ENCODE measurements around the gene HDAC9.

HDAC9 gene

GRCh38 chr7:18786196-18786727 is 290.7 kb downstream of the HDAC9 start:
- Histone ChIP-seq H3K4me1 (peaks cover 7% of the 10 kb centered on the region), H3K9me3 (no peaks in the 10 kb centered on the region), H3K27me3 (ENCODE audit: low read depth) (no peaks in the 10 kb centered on the region), H3K36me3 (replicated peaks) (no peaks in the 10 kb centered on the region), H3K4me3 (no peak overlapping the region)
- no peak for DNase-seq (ENCODE audit: low spot score in 2 of 2)
- in situ Hi-C loops (cut with MboI; ENCODE audit: low sequenced_read_pairs), result no loop called here

GRCh38 chr7:18786796-18787195 is 291.2 kb downstream of the HDAC9 start:
- Histone ChIP-seq H3K27me3 (ENCODE audit: low read depth) (no peaks in the 10 kb centered on the region), H3K36me3 (replicated peaks) (no peaks in the 10 kb centered on the region), H3K9me3 (no peaks in the 10 kb centered on the region), H3K4me1 (peaks cover 7% of the 10 kb centered on the region), H3K4me3 (no peak overlapping the region)
- in situ Hi-C loops (cut with MboI; ENCODE audit: low sequenced_read_pairs), result no loop called here
- DNase-seq (ENCODE audit: low spot score in 2 of 2), result no peak

- Histone ChIP-seq H3K36me3 (replicated peaks) (no peaks in the 10 kb centered on the region), H3K9me3 (no peaks in the 10 kb centered on the region), H3K4me1 (no peaks in the 10 kb centered on the region), H3K27me3 (ENCODE audit: low read depth) (no peaks in the 10 kb centered on the region), H3K4me3 (no peak overlapping the region)
- in situ Hi-C loops (cut with MboI; ENCODE audit: low sequenced_read_pairs), result no loop called here
- no peak for DNase-seq (ENCODE audit: low spot score in 2 of 2)
Measured at GRCh38 chr7:18788026-18788425, 292.5 kb downstream of the HDAC9 start.

- no peaks in the 10 kb centered on the region for H3K36me3 ChIP-seq (replicated peaks)
- H3K4me1 ChIP-seq, result no peaks in the 10 kb centered on the region; the same call in 1 of the 2 replicates
- no peak for DNase-seq (ENCODE audit: low spot score in 2 of 2)
- no peaks in the 10 kb centered on the region for H3K27me3 ChIP-seq (ENCODE audit: low read depth)
- H3K9me3 ChIP-seq, result no peaks in the 10 kb centered on the region
- H3K4me3 ChIP-seq, result no peak overlapping the region
- in situ Hi-C loops (cut with MboI; ENCODE audit: low sequenced_read_pairs), result no loop called here
Measured at GRCh38 chr7:18792871-18793595, 297.5 kb downstream of the HDAC9 start.

GRCh38 chr7:18796216-18796615 is 300.7 kb downstream of the HDAC9 start:
- in situ Hi-C loops (cut with MboI; ENCODE audit: low sequenced_read_pairs), result no loop called here
- H3K4me1 ChIP-seq, result peaks cover 6% of the 10 kb centered on the region
- H3K27me3 ChIP-seq (ENCODE audit: low read depth), result no peaks in the 10 kb centered on the region
- H3K9me3 ChIP-seq, result no peaks in the 10 kb centered on the region
- no peaks in the 10 kb centered on the region for H3K36me3 ChIP-seq (replicated peaks)
- H3K4me3 ChIP-seq, result no peak overlapping the region
- DNase-seq (ENCODE audit: low spot score in 2 of 2), result no peak

GRCh38 chr7:18798088-18798906 is 302.7 kb downstream of the HDAC9 start:
- peak in 1 of 2 experiments; percentile 42 for DNase-seq (ENCODE audit: low spot score in 2 of 2)
- in situ Hi-C loops (cut with MboI; ENCODE audit: low sequenced_read_pairs), result no loop called here
- Histone ChIP-seq H3K36me3 (replicated peaks) (no peaks in the 10 kb centered on the region), H3K27me3 (ENCODE audit: low read depth) (no peaks in the 10 kb centered on the region), H3K4me1 (peaks cover 6% of the 10 kb centered on the region), H3K9me3 (no peaks in the 10 kb centered on the region), H3K4me3 (no peak overlapping the region)

- Histone ChIP-seq H3K36me3 (replicated peaks) (no peaks in the 10 kb centered on the region), H3K27me3 (ENCODE audit: low read depth) (no peaks in the 10 kb centered on the region), H3K4me1 (peaks cover 11% of the 10 kb centered on the region), H3K4me3 (no peak overlapping the region), H3K9me3 (no peaks in the 10 kb centered on the region)
- in situ Hi-C loops (cut with MboI; ENCODE audit: low sequenced_read_pairs), result no loop called here
- DNase-seq (ENCODE audit: low spot score in 2 of 2), result no peak
Measured at GRCh38 chr7:18799899-18800298, 304.4 kb downstream of the HDAC9 start.

- Histone ChIP-seq H3K9me3 (no peaks in the 10 kb centered on the region), H3K36me3 (replicated peaks) (no peaks in the 10 kb centered on the region), H3K27me3 (ENCODE audit: low read depth) (no peaks in the 10 kb centered on the region), H3K4me1 (peaks cover 5% of the 10 kb centered on the region; the same call in 1 of the 2 replicates), H3K4me3 (no peak overlapping the region)
- in situ Hi-C loops (cut with MboI; ENCODE audit: low sequenced_read_pairs), result no loop called here
- DNase-seq (ENCODE audit: low spot score in 2 of 2), result no peak
Measured at GRCh38 chr7:18803923-18804322, 308.4 kb downstream of the HDAC9 start.

GRCh38 chr7:18806177-18806576 is 310.6 kb downstream of the HDAC9 start:
- Histone ChIP-seq H3K36me3 (replicated peaks) (no peaks in the 10 kb centered on the region), H3K27me3 (ENCODE audit: low read depth) (no peaks in the 10 kb centered on the region), H3K4me3 (no peak overlapping the region), H3K4me1 (peaks cover 5% of the 10 kb centered on the region; the same call in 1 of the 2 replicates), H3K9me3 (no peaks in the 10 kb centered on the region)
- DNase-seq (ENCODE audit: low spot score in 2 of 2), result no peak
- in situ Hi-C loops (cut with MboI; ENCODE audit: low sequenced_read_pairs), result no loop called here

GRCh38 chr7:18808026-18808425 is 312.5 kb downstream of the HDAC9 start:
- Histone ChIP-seq H3K9me3 (no peaks in the 10 kb centered on the region), H3K4me3 (no peak overlapping the region), H3K27me3 (ENCODE audit: low read depth) (no peaks in the 10 kb centered on the region), H3K36me3 (replicated peaks) (no peaks in the 10 kb centered on the region), H3K4me1 (peaks cover 5% of the 10 kb centered on the region; the same call in 1 of the 2 replicates)
- in situ Hi-C loops (cut with MboI; ENCODE audit: low sequenced_read_pairs), result no loop called here
- DNase-seq (ENCODE audit: low spot score in 2 of 2), result no peak

- Histone ChIP-seq H3K36me3 (replicated peaks) (no peaks in the 10 kb centered on the region), H3K9me3 (no peaks in the 10 kb centered on the region), H3K4me3 (no peak overlapping the region), H3K27me3 (ENCODE audit: low read depth) (no peaks in the 10 kb centered on the region), H3K4me1 (peaks cover 4% of the 10 kb centered on the region)
- DNase-seq (ENCODE audit: low spot score in 2 of 2), result peak in 1 of 2 experiments; percentile 28
- in situ Hi-C loops (cut with MboI; ENCODE audit: low sequenced_read_pairs), result no loop called here
Measured at GRCh38 chr7:18815261-18815960, 319.9 kb downstream of the HDAC9 start.

GRCh38 chr7:18820981-18821380 is 325.4 kb downstream of the HDAC9 start:
- no peaks in the 10 kb centered on the region for H3K27me3 ChIP-seq (ENCODE audit: low read depth)
- in situ Hi-C loops (cut with MboI; ENCODE audit: low sequenced_read_pairs), result no loop called here
- H3K9me3 ChIP-seq, result no peaks in the 10 kb centered on the region
- H3K4me1 ChIP-seq, result no peaks in the 10 kb centered on the region
- H3K4me3 ChIP-seq, result no peak overlapping the region
- no peak for DNase-seq (ENCODE audit: low spot score in 2 of 2)
- no peaks in the 10 kb centered on the region for H3K36me3 ChIP-seq (replicated peaks)

GRCh38 chr7:18821554-18821953 is 326.0 kb downstream of the HDAC9 start:
- no peaks in the 10 kb centered on the region for H3K27me3 ChIP-seq (ENCODE audit: low read depth)
- in situ Hi-C loops (cut with MboI; ENCODE audit: low sequenced_read_pairs), result no loop called here
- DNase-seq (ENCODE audit: low spot score in 2 of 2), result no peak
- H3K9me3 ChIP-seq, result no peaks in the 10 kb centered on the region
- H3K4me3 ChIP-seq, result no peak overlapping the region
- H3K4me1 ChIP-seq, result no peaks in the 10 kb centered on the region
- H3K36me3 ChIP-seq (replicated peaks), result no peaks in the 10 kb centered on the region
